NCI-H2227 (cell line): ENCODE data around the gene ASCL3.
"Not testable (repeated sequence)": the region's sequence is repeated elsewhere in the genome, so short reads cannot be mapped to it uniquely, and the experiment has no call there.

Experiments used
- DNase-seq: peaks from one replicate; lab custom pipeline; 2025; ENCODE audit not compliant: unreplicated experiment; lab: John Stamatoyannopoulos, UW

Gene ASCL3

GRCh38 chr11:8911029-8911823 lies 31.6 kb downstream of the ASCL3 start, which contains the start of gene AKIP1:
TSS of gene AKIP1 (plus strand) at chr11:8911189. CDS start at chr11:8911450, 261 bp downstream.
- DNase-seq = peak; percentile 99

GRCh38 chr11:8910649-8911026 lies 32.2 kb downstream of the ASCL3 start:
- DNase-seq = no peak

DNA sequence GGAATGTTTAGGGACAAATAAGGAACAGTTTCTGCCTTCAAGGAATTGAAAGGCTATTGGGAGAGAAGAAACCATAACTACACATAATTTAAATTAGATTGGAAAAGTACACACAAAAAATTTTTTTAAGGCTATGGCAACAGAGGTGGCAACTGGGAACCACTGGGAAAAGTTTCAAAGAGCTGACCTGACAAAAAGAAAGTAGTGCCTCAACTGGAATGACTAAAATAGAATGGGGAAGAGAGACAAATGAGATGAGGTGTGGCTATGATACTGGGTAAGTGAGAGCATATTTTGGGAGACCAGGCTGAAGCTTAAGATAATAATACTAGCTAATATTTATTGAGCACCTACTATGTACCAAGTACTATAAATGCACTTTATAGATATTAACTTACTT lies 34.7 kb downstream of the ASCL3 start:
- DNase-seq = no peak

DNA sequence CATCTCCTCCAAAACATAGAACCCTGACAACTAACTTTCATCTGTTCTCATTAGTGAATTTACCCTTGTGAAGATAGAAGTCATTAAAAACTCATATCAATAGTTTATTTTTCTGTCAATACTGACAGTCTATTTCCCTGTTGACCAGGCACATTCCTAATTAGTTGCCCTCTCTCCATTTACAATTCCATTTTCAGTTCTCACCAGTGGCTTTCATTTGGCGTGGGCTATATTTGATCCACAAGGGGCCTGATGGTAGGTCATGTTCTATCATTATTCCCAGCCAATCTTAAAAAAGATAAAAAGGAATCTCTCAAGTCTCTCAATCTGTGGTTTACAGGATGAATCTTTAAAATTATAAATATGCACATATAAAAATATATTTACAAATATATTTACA lies 35.7 kb downstream of the ASCL3 start:
- no peak for DNase-seq

- no peak for DNase-seq
These were observed 37.2 kb downstream of the ASCL3 start for GRCh38 chr11:8905528-8906165.

- DNase-seq = no peak
These were observed 43.6 kb downstream of the ASCL3 start for GRCh38 chr11:8899119-8899753.

DNA sequence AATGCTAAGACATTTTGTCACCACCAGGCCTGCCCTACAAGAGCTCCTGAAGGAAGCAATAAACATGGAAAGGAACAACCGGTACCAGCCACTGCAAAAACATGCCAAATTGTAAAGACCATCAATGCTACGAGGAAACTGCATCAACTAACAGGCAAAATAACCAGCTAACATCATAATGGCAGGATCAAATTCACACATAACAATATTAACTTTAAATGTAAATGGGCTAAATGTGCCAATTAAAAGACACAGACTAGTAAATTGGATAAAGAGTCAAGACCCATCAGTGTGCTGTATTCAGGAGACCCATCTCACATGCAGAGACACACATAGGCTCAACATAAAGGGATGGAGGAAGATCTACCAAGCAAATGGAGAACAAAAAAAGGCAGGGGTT lies 51.6 kb downstream of the ASCL3 start:
- DNase-seq = not testable (repeated sequence)
